ENCODE measurements around the gene CPPED1.
A peak's percentile ranks its signal among the peaks of the same experiment; 100 is the strongest.

The CPPED1 gene

DNA sequence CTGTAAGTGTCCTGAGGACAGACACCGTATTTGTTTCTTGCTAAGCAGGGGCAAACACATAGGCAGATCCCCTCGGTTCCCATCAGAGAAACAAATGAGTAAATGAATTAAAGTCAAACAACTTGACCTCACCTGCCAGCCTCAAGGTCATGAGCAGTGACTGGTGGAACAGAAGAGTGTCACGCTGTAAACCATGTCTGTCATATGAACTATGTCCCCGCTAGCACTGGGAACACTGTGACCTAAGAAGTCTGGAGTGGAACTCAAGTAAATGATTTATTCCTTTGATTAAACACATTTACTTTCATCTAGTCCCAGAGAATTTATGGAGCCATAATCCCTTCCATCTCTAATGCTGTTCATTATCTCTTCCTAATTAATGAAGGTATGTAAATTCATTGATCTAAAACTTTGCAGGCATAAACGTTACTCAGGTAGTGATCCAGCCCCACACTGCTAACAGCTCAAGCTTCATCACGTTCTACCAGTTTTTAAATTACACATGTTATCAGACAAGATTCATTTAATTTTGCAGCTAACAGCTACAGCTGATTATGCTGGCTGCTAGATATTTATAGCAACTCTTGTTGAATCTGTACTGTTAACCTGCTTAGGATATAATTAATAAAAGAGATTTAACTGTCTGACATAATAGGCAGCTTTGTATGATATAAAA lies 38.7 kb downstream of the CPPED1 start:
- DNase-seq, result no peak

DNA sequence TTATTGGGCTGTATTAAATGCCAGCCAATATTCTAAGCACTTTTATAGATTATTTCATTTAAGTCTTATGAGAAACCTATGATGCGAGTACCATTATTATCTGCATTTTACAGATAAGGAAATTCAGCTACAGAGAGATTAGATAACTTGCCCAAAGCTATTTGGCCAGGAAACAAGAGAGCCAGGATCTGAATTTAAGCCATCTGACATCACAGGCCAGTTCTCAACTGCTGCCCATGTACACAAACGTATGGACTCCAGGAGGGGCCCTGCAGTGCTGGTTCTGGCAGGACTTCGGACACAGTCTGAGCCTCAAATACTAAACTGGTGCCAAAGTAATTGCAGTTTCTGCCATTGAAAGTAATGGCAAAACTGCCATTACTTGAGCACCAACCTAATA lies 40.2 kb downstream of the CPPED1 start:
- DNase-seq, result no peak

- DNase-seq, result no peak
These were observed 42.7 kb downstream of the CPPED1 start for GRCh38 chr16:12760819-12761611.

DNA sequence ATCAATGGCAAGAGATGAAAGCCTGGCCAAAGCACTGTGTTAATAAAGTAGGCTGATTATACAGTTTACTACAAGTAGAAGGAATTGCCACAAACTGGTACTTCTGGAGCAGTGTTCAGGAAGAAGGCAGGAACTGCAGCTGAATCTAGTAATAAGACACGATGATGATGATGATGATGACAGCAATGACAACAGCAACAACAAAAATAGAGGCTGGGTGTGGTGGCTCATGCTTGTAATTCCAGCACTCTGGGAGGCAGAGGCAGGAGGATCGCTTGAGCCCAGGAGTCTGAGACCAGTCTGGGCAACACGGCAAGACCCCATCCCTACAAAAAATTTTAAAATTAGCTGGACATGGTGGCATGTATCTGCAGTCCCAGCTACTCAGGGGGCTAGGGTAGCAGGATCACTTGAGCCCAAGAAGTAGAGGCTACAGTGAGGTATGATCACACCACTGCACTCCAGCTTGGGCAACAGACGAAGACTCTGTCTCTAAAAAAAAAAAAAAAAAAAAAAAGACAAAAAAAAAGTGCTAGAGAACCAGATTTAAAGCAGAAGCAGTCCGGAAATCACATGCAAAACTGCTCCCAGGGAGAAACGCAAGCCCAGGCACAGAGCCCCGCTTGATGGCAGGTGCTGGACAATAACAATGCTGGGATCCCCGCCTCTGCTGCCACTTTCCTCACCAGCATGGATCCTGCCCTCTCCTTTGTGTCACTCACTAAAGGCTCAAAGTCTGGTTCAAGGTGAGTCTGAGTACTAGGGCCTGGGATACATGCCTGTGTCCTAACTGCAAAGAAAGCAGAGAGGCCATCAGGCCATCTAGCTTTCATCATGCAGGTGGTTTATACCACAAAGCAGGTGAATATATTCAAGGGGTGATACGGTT lies 44.8 kb downstream of the CPPED1 start:
- no peak for DNase-seq

- DNase-seq, result no peak
These were observed 45.5 kb downstream of the CPPED1 start for GRCh38 chr16:12758031-12758669.

GRCh38 chr16:12757546-12757945 lies 46.1 kb downstream of the CPPED1 start:
- DNase-seq, result no peak

DNA sequence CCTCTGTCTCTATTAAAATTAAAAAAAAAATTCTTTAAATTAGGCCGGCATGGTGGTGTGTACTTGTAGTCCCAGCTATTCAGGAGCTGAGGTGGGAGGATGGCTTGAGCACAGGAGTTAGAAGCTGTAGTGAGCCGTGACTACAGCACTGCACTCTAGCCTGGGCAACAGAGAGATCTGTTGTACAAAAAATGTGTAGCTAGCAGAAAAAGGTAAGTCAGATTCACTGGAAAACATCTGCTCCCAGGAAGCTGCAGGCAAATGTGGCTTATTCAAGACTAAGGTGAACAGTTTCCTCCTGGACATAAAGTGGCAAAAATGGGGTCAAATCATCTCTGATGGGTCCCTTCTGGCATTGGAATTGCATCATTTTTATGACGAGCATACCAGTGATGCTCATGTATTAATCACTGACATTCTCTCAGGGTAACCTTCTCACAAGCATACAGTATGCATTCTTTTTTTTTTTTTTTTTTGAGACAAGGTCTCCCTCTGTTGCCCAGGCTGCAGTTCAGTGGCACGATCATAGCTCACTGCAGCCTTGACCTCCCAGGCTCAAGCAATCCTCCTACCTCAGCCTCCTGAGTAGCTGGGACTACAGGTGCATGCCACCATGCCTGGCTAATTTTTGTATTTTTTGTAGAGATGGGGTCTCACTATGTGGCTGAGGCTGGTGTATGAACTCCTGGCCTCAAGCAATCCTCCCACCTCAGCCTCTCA lies 48.7 kb downstream of the CPPED1 start:
- DNase-seq, result no peak

DNA sequence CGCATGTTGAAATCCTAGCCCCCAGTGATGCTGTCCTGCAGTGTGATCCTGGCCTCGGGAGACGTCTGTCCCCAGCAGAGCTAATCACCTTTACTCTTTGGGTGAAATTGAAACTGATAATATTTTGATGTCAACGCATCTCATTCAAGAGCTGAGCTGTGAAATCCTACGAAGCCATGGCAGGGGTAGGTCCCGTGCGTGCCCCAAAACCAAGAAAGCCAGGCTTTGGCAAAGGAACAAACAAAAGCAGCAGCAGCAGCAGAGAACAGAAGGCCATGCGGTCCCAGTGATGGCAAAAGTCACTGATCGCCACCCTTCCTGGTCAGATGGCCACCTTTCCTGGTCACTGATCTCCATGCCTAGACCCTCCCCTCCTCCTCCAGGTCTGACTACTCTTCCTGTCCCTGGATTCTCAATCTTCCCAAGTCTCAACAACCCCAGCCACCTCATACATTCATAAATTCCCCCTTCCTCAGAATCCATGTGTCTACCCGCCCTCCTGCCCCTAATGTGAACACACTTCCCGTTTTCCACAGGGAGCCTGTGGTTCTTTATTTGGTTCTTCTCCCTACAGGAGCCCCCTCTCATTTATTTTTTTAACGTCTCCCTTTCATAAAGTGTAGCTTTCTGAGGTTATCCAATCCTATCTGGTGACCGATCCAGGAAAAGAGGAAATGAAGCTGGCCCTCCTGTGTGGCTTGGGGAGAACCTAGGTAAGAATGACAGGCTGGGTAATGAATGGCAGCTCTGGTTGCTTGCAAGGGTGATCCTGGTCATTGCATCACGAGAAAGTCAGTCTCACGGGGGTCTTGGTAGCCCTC lies 50.3 kb downstream of the CPPED1 start:
- DNase-seq, result no peak

GRCh38 chr16:12752159-12752558 lies 51.5 kb downstream of the CPPED1 start:
- DNase-seq, result no peak

- DNase-seq, result peak; percentile 44
These were observed 53.2 kb downstream of the CPPED1 start for GRCh38 chr16:12750554-12750918.

DNA sequence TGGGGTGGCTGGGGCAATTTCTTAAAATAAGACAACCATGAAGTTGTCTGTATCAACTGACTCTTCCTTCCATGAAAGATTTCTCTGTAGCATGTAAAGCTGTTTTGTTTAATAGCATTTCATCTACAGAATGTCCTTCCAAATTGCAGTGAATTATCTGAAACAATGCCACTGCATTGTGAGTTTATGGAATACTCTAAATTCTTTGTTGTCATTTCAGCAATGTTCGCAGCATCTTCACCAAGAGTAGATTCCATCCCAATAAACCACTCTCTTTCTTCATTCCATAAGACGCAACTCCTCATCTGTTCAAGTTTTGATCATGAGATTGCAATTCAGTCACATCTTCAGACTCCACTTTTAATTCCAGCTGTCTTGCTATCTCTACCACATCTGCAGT lies 54.6 kb downstream of the CPPED1 start:
- DNase-seq, result no peak

DNA sequence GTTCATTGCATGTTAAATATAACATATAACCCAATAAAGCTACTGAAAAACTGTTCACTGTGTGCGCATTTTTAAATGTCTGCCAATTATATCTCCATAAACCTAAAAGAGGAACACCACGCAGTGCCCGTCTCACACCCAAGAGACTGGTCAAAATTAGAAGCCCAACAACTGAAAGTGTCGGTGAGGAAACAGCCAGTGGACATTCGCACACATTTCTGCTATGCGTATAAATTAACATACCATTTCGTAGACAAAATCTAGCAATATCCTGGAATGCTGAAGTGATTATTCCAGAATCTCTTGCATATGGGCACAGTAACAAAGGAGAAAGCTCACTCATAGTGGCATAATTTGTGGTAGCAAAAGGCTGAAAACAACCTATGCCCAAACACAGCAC lies 55.9 kb downstream of the CPPED1 start:
- DNase-seq, result no peak

GRCh38 chr16:12747261-12747660 lies 56.4 kb downstream of the CPPED1 start:
- no peak for DNase-seq

DNA sequence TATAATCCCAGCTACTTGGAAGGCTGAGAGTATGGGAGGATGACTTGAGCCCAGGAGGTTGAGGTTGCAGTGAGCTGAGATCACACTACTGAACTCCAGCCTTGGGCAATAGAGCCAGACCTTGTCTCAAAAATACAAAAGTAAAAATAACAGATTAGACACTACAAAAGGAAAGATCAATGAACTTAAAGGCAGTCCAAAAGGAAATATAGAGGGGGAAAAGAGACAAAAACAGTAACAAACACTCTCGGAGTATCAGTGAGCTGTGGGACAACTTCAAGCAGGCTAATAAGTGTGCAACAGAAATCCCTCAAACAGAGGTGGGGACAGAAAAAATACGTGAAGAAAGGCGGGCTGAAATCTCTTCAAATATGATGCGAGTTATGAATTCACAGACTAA lies 58.8 kb downstream of the CPPED1 start:
- DNase-seq, result no peak

DNA sequence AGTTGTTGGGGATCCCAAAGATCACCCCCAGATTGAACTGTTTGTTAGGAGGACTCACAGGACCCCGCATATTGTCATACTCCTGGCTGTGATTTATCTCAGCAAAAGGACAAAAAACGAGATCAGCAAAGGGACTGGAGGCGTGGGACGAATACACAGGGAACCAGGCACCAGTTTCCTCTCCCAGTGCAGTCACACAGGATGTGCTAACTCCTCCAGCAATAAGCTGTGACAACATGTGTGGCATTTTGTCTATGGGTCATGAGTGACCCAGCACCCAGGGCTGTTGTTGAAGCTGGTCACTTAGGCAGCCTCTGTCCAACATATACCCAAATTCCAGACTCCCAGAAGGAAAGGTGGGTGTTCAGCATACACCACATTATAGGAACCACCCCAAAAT lies 60.9 kb downstream of the CPPED1 start:
- no peak for DNase-seq

GRCh38 chr16:12740986-12741610 lies 62.6 kb downstream of the CPPED1 start:
- DNase-seq, result no peak

DNA sequence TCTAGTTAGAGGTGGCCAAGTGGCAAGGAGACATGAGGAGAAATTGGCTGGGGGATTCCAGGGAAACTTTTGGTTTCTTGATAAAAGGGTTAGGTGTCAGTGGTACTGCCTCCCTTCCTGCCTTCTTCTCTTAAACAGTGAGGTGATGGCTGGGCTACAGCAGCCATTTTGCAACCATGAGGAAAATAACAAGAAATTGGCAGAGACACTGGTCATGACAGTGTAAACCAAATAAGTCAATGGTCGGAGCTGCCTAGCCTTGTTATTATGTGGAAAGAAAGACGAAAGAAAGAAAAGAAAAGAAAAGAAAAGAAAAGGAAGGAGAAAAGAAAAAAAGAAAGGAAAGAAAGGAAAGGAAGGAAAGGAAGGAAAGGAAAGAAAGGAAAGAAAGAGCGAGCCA lies 63.9 kb downstream of the CPPED1 start:
- no peak for DNase-seq

DNA sequence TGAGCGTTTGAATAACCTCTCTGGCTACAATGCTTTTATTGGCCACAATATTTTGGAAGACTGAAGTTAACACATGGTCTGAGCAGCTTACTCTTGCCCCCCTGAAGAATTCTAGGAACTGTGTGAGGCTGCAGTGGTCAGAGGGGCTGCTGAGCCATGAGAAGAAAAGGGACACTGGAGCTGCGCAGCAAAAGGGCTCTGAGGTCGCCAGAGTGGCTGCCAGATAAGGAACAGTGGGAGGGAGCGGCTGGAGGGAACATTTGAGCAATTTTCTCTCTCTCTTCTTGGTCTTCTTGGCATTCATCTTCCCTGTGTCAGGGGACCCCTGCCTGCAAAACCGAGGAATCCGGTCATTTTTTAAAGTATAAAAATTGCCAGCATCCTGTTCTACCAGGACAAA lies 66.1 kb downstream of the CPPED1 start:
- DNase-seq, result no peak

- DNase-seq, result no peak
These were observed 67.9 kb downstream of the CPPED1 start for GRCh38 chr16:12735805-12736204.

DNA sequence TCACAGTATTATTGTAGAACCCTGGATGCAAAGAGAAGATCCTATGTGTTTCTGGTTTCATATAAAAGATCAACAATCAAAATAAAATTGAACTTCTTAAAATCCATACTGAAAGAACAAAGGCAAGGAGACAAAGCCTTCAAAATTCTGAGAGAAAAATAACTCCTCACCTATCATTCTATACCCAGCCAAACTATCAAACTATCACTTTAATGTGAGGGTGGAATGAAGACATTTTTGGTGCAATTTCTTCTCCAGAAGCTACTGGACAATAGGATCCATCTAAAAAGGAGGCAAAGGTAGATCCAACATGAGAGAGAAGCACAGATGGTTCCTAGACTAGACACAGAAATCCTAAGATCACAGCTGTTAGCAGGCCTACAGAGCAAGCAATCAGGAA lies 71.1 kb downstream of the CPPED1 start:
- no peak for DNase-seq

- peak; percentile 43 for DNase-seq
These were observed 74.2 kb downstream of the CPPED1 start for GRCh38 chr16:12729448-12729847.
